ENCODE data around the gene OPRL1.

DNA sequence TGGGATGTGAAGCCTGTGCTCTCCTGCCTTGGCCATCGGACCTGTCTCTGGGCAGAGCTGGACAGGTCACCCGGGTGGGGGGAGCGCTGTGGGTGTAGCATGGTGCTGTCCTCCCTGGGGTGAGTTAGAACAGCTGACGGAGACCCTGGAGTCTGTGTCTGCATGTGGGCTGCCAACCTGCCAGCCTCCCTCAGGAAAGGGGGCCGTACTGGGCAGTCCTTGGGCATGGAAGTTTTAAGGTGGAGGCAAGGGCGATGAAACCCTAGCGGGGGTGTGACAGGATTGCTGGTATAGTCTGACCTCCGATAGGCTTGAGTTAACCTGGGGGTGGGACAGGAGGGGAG lies 32.9 kb upstream of the OPRL1 start:
- TF ChIP-seq, protein P1, sequence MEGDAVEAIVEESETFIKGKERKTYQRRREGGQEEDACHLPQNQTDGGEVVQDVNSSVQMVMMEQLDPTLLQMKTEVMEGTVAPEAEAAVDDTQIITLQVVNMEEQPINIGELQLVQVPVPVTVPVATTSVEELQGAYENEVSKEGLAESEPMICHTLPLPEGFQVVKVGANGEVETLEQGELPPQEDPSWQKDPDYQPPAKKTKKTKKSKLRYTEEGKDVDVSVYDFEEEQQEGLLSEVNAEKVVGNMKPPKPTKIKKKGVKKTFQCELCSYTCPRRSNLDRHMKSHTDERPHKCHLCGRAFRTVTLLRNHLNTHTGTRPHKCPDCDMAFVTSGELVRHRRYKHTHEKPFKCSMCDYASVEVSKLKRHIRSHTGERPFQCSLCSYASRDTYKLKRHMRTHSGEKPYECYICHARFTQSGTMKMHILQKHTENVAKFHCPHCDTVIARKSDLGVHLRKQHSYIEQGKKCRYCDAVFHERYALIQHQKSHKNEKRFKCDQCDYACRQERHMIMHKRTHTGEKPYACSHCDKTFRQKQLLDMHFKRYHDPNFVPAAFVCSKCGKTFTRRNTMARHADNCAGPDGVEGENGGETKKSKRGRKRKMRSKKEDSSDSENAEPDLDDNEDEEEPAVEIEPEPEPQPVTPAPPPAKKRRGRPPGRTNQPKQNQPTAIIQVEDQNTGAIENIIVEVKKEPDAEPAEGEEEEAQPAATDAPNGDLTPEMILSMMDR (IDR thresholded peaks at IDR 0.05): no peak
- no peak for TF ChIP-seq POLR2AphosphoS5 (IDR thresholded peaks at IDR 0.05)
- no peak for TF ChIP-seq POLR2A (IDR thresholded peaks at IDR 0.05)
- TF ChIP-seq EP300 (IDR thresholded peaks at IDR 0.05): no peak

All from suprapubic skin (tissue), 4 donors.